Endothelial cell of umbilical vein (primary cell): ENCODE results near the gene PRKD2. TPM values are rescaled to one million over a fixed set of nuclear protein-coding genes. Genes with fewer than 3 reads are reported as not detected.

Source experiments
- BruUV-seq: library from RNA; stranded (reverse); fragments of 400-500 nt; replicated peaks from 2 replicates; lab custom pipeline; 2021; lab: Mats Ljungman, UMichigan
- CTCF ChIA-PET: fragments of 300-600, 350-600 bp; sonication (Branson Sonifier 250); formaldehyde crosslinking; loops from one replicate; lab custom pipeline; 2021; ENCODE audit warnings: antibody characterized with exemption, inconsistent platforms; lab: Charles Lee
- POLR2A ChIA-PET: fragments of 300-600, 350-600 bp; sonication (Branson Sonifier 250); formaldehyde crosslinking; loops from one replicate; lab custom pipeline; 2021; ENCODE audit warnings: antibody characterized with exemption, inconsistent platforms; lab: Charles Lee
- DNase-seq: peaks from one replicate; pipeline ENCODE4 v3.0.0-alpha.2; 2011; ENCODE audit warnings: low read depth, low spot score
- FAIRE-seq: peaks from 2 replicates; lab custom pipeline; 2011; peaks lifted over from hg19 to GRCh38; lab: Jason Lieb, UNC
- H2AFZ ChIP-seq: 2 replicates; pipeline ENCODE4 v1.6.0; 2012; ENCODE audit warnings: low read depth, low read length, control low read depth, inconsistent platforms
- H3K27ac ChIP-seq: 2 replicates; pipeline ENCODE4 v1.5.1; 2011; ENCODE audit warnings: low read depth, mild to moderate bottlenecking, control low read depth, low read length, moderate library complexity; ENCODE audit not compliant: insufficient read depth
- H3K27me3 ChIP-seq, 2 experiments: 2 replicates each; pipeline versions ENCODE4 v1.6.0 to v1.6.1; 2011; ENCODE audit warnings: low read length in 2 of 2, mixed read lengths in 1 of 2; ENCODE audit not compliant: control insufficient read depth in 2 of 2, insufficient read depth in 2 of 2
- H3K36me3 ChIP-seq, 2 experiments: 2 replicates in 1 of 2; 3 replicates in 1 of 2; pipeline ENCODE4 v1.5.1; 2011; ENCODE audit warnings: low read length in 2 of 2, mild to moderate bottlenecking in 1 of 2, moderate library complexity in 1 of 2; ENCODE audit not compliant: control insufficient read depth in 2 of 2, insufficient read depth in 2 of 2; ENCODE audit errors: extremely low read depth in 1 of 2
- H3K4me1 ChIP-seq: 3 replicates; pipeline ENCODE4 v1.5.1; 2011; ENCODE audit warnings: mild to moderate bottlenecking, low read length; ENCODE audit not compliant: control insufficient read depth, insufficient read depth; ENCODE audit errors: extremely low read depth
- H3K4me2 ChIP-seq: 2 replicates; pipeline ENCODE4 v1.6.1; 2011; ENCODE audit warnings: low read length, control low read depth, mixed read lengths; ENCODE audit not compliant: insufficient read depth
- H3K4me3 ChIP-seq, 3 experiments: fragments of 200-600 bp in 1 of 3; sonication (generic), shearing (Covaris generic) in 1 of 3; replicated peaks in 1 of 3; 2 replicates each; pipeline ENCODE4 v1.5.1; 2011 to 2016; ENCODE audit warnings: control low read depth in 3 of 3, low read length in 3 of 3, mild to moderate bottlenecking in 2 of 3, inconsistent platforms in 1 of 3, low read depth in 1 of 3, moderate library complexity in 1 of 3; ENCODE audit not compliant: insufficient read depth in 1 of 3
- H3K79me2 ChIP-seq: 2 replicates; pipeline ENCODE4 v1.6.0; 2012; ENCODE audit warnings: low read length, inconsistent platforms; ENCODE audit not compliant: control insufficient read depth, insufficient read depth
- H3K9ac ChIP-seq: replicated peaks from 2 replicates; pipeline ENCODE3; 2011; ENCODE audit warnings: low read length, control low read depth; ENCODE audit not compliant: insufficient read depth; ENCODE audit errors: extremely low read depth
- H3K9me1 ChIP-seq: replicated peaks from 3 replicates; pipeline ENCODE4 v1.6.0; 2011; ENCODE audit warnings: mild to moderate bottlenecking, low read length; ENCODE audit not compliant: control insufficient read depth, insufficient read depth; ENCODE audit errors: extremely low read depth
- H3K9me3 ChIP-seq: replicated peaks from 2 replicates; pipeline ENCODE4 v1.5.1; 2012; ENCODE audit warnings: low read length, inconsistent platforms; ENCODE audit not compliant: control insufficient read depth, insufficient read depth
- H4K20me1 ChIP-seq: replicated peaks from 2 replicates; pipeline ENCODE3; 2011; ENCODE audit warnings: mild to moderate bottlenecking, low read length; ENCODE audit not compliant: control insufficient read depth, insufficient read depth; ENCODE audit errors: extremely low read depth
- CTCF ChIP-seq, 2 donors: IDR thresholded peaks; 1 replicate in 1 of 2; 2 replicates in 1 of 2; pipeline ENCODE4 v1.5.1; 2011; ENCODE audit warnings: low read length in 2 of 2, mild to moderate bottlenecking in 2 of 2, moderate library complexity in 2 of 2, control low read depth in 1 of 2, inconsistent platforms in 1 of 2, low read depth in 1 of 2; ENCODE audit not compliant: insufficient read depth in 1 of 2; ENCODE audit errors: extremely low read depth in 1 of 2
- FOS ChIP-seq: IDR thresholded peaks from 2 replicates; pipeline ENCODE4 v1.6.1; 2011; ENCODE audit warnings: mild to moderate bottlenecking, low read length, moderate library complexity, borderline replicate concordance; ENCODE audit not compliant: insufficient read depth
- GATA2 ChIP-seq: IDR thresholded peaks from 2 replicates; pipeline ENCODE4 v1.7.0; 2011; ENCODE audit warnings: low read depth, mild to moderate bottlenecking, moderate library complexity, mixed read lengths, low read length; ENCODE audit not compliant: insufficient read length, insufficient read depth
- JUN ChIP-seq: IDR thresholded peaks from 2 replicates; pipeline ENCODE4 v1.6.1; 2011; ENCODE audit warnings: borderline replicate concordance, low read depth; ENCODE audit not compliant: insufficient read length, insufficient read depth
- MAX ChIP-seq: IDR thresholded peaks from 2 replicates; pipeline ENCODE4 v1.6.1; 2011; ENCODE audit not compliant: insufficient read depth, insufficient read length
- MYC ChIP-seq: IDR thresholded peaks from one replicate; pipeline ENCODE4 v1.6.1; 2011; ENCODE audit warnings: mild to moderate bottlenecking, low read depth, low read length
- POLR2A ChIP-seq: IDR thresholded peaks from 2 replicates; pipeline ENCODE4 v1.6.1; 2012; ENCODE audit warnings: low read depth, mild to moderate bottlenecking, control low read depth, low read length
- POLR2AphosphoS5 ChIP-seq: IDR thresholded peaks from 2 replicates; pipeline ENCODE4 v1.6.1; 2012; ENCODE audit warnings: low read depth, mild to moderate bottlenecking, control low read depth, low read length, moderate library complexity; ENCODE audit not compliant: insufficient read depth
- dilution Hi-C: fragments of 300-500 bp; cut with MboI; formaldehyde crosslinking; loops from one replicate; pipeline ENCODE4 v1.15.0; 2019; ENCODE audit warnings: low sequenced_read_pairs; ENCODE audit not compliant: extremely low pct_ligation_motif_present
- intact Hi-C: fragments of 100-400 bp; cut with micrococcal nuclease; formaldehyde crosslinking; loops from one replicate; pipeline ENCODE4 v1.10.0; 2022
- polyA plus RNA-seq, 4 experiments: library from polyadenylated mRNA; depleted of rRNA in 3 of 4; stranded (reverse) in 3 of 4; unstranded in 1 of 4; fragments of >200 nt; gene quantifications; 2 replicates each; pipeline versions ENCODE4 v1.2.1 to v1.2.3, GENCODE V29; 2011 to 2012; ENCODE audit warnings: missing spikeins in 1 of 4
- total RNA-seq: library from RNA; stranded (reverse); gene quantifications from 2 replicates; pipeline ENCODE4 v1.2.3, GENCODE V29; 2021

The PRKD2 gene
- total and polyA plus RNA-seq, 2 donors (not counting 3 experiments of a cell fraction or from before 2014, with no cell fraction given): 40.4 to 94.9 TPM

- H3K79me2 ChIP-seq: peaks cover 51% of the 10 kb centered on the region
- no peaks in the 10 kb centered on the region for H3K9me1 ChIP-seq
- peaks cover 9 to 48% of the 10 kb centered on the region in 2 experiments for H3K36me3 ChIP-seq
- no peak overlapping the region for H2AFZ ChIP-seq
- H3K4me1 ChIP-seq: peaks cover 40% of the 10 kb centered on the region
- dilution Hi-C loops (no loop called here), intact Hi-C loops (no loop called here)
- H3K27me3 ChIP-seq: no peaks in the 10 kb centered on the region
- CTCF ChIA-PET: interaction anchor here (1.0 to 1.8 kb wide), 6 partner anchors 8 to 107 kb away, joined by 3 to 6 read pairs (median 4); no protein-coding TSS in a partner anchor
- POLR2A ChIA-PET: no interaction called here
- H3K9ac ChIP-seq: no peak overlapping the region
- TF ChIP-seq POLR2A (no peak), MYC (no peak), GATA2 (no peak), POLR2AphosphoS5 (peak; percentile 7), CTCF (IDR thresholded peaks at IDR 0.05; ENCODE audit: extremely low read depth in 1 of 2, insufficient read depth in 1 of 2, low read depth in 1 of 2, low read length in 2 of 2) (no peak), MAX (no peak), JUN (no peak), FOS (no peak)
- no peaks in the 10 kb centered on the region for H4K20me1 ChIP-seq
- no peak overlapping the region for H3K4me3 ChIP-seq
- no peak for DNase-seq
- FAIRE-seq: no peak
- H3K4me2 ChIP-seq: no peak overlapping the region
- no peak overlapping the region for H3K27ac ChIP-seq
- no TSS peak for BruUV-seq
- H3K9me3 ChIP-seq: no peaks in the 10 kb centered on the region
Measured at GRCh38 chr19:46733690-46734292, 16.9 kb upstream of the PRKD2 start.
